ENCODE data around the gene UNC93B1.

The UNC93B1 gene

GRCh38 chr11:68010090-68011041, 6.5 kb upstream of the UNC93B1 start, which contains the start of gene ALDH3B1:
ALDH3B1 (plus strand) TSS chr11:68010327; CDS start chr11:68015298, 4,971 bp downstream.
- H3K4me3 ChIP-seq (ENCODE audit: low read length) = peak within 1 kb of the TSS; percentile 79
- TF ChIP-seq CTCF (conservative IDR thresholded peaks at IDR 0.05; ENCODE audit: low read length) = no peak
- DNase-seq (ENCODE audit: low read depth) = peak; percentile 91

DNA sequence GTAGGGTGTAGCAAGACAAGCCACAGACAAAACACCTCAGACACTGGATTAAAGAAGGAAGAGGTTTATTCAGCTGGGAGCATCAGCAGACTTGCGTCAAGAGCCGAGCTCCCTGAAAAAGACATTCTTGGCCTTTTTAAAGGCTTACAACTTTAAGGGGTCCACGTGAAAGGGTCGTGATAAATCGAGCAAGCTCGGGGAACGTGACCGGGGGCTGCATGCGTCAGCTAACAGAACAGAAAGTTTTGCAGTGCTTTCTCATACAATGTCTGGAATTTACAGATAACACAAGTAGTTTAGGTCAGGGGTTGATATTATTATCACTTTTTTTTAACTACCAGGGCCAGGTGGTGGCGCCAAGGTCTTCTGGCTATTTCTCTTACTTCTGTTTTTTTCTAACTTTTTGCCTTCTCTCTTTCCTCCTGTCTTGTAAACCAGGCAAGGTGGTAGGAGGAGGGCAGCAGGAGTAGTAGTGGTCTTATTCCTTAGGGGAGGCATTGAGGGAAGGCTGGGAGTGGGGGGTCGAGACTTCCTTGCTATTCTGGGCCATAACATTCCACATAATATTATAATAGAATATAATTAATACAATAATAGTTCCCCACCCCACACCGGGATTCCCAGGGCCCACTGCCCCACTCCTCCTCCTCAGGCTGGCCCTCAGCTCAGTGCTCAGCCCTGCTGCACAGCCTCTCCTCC, 5.6 kb upstream of the UNC93B1 start:
- TF ChIP-seq CTCF (conservative IDR thresholded peaks at IDR 0.05; ENCODE audit: low read length) = peak; percentile 42

GRCh38 chr11:68008381-68009337, 4.8 kb upstream of the UNC93B1 start:
- DNase-seq (ENCODE audit: low read depth) = no peak
- TF ChIP-seq CTCF (conservative IDR thresholded peaks at IDR 0.05; ENCODE audit: low read length) = no peak

More for the DNA sequence above, 5.6 kb upstream of the UNC93B1 start:
- H3K4me3 ChIP-seq (ENCODE audit: low read length) = peak overlapping the region; percentile 79
- peak; percentile 55 for DNase-seq (ENCODE audit: low read depth)

GRCh38 chr11:68007498-68008380, 3.8 kb upstream of the UNC93B1 start:
- no peak for TF ChIP-seq CTCF (conservative IDR thresholded peaks at IDR 0.05; ENCODE audit: low read length)
- no peak overlapping the region for H3K4me3 ChIP-seq (ENCODE audit: low read length)
- DNase-seq (ENCODE audit: low read depth) = no peak

More at GRCh38 chr11:68008381-68009337, 4.8 kb upstream of the UNC93B1 start:
- H3K4me3 ChIP-seq (ENCODE audit: low read length) = no peak overlapping the region

- no peak overlapping the region for H3K4me3 ChIP-seq (ENCODE audit: low read length)
- TF ChIP-seq CTCF (conservative IDR thresholded peaks at IDR 0.05; ENCODE audit: low read length) = no peak
- no peak for DNase-seq (ENCODE audit: low read depth)
These were observed 2.8 kb upstream of the UNC93B1 start for GRCh38 chr11:68006606-68007166.
